Glomerular endothelial cell (primary cell): ENCODE measurements around the gene MROH8. TPM values are rescaled to one million over a fixed set of nuclear protein-coding genes. Genes with fewer than 3 reads are reported as not detected.
"Not testable (repeated sequence)": the region's sequence is repeated elsewhere in the genome, so short reads cannot be mapped to it uniquely, and the experiment has no call there.

Source experiments
- DNase-seq: peaks from one replicate; pipeline ENCODE4 v3.0.0-alpha.2; 2011; ENCODE audit warnings: low read depth, low spot score; ENCODE audit errors: extremely low read depth
- total RNA-seq: library from RNA; depleted of rRNA; stranded (reverse); fragments of >200 nt; gene quantifications from 2 replicates; pipeline ENCODE4 v1.2.3, GENCODE V29; 2015

The MROH8 gene
- total RNA-seq, 1 donor from 2014 or later, result 3.5 TPM

- DNase-seq, result no peak
Observed at GRCh38 chr20:37158248-37158647, 21.1 kb downstream of the MROH8 start.

- no peak for DNase-seq
Observed at GRCh38 chr20:37155987-37156386, 23.4 kb downstream of the MROH8 start.

- no peak for DNase-seq
Observed at GRCh38 chr20:37154684-37155298, 24.6 kb downstream of the MROH8 start.

DNA sequence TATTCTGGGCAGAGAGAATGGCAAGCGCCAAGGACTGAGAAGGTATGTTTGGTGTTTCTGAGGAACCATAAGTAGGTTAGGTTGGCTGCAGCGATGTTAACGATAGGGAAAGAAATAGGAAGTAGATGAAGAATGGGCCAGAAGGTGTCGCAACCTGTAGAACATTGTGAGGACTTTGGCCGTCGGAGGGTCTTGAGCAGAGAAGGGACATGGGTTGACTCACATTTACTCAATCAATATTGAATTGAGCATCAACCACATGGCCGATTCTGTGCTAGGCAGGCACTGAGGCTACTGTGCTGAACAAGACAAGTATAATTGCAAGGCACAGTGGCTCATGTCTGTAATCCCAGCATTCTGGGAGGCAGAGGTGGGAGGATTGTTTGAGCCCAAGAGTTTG, 27.1 kb downstream of the MROH8 start:
- no peak for DNase-seq

DNA sequence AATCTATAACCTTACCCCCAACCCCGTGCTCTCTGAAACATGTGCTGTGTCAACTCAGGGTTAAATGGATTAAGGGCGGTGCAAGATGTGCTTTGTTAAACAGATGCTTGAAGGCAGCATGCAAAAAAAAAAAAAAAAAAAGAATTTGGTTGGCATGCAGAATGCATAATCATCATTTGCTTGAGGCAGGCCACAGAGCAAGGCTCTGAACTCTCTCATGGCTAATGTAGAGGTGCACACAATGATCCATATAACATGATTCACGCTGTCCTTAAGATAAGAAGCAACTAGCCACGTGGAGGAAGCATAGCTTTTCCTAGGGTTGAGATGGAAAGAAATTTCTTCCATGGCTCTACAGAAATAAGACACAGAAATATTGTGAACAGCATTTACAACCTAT, 27.8 kb downstream of the MROH8 start:
- no peak for DNase-seq

- DNase-seq, result not testable (repeated sequence)
Observed at GRCh38 chr20:37150864-37151263, 28.5 kb downstream of the MROH8 start.

DNA sequence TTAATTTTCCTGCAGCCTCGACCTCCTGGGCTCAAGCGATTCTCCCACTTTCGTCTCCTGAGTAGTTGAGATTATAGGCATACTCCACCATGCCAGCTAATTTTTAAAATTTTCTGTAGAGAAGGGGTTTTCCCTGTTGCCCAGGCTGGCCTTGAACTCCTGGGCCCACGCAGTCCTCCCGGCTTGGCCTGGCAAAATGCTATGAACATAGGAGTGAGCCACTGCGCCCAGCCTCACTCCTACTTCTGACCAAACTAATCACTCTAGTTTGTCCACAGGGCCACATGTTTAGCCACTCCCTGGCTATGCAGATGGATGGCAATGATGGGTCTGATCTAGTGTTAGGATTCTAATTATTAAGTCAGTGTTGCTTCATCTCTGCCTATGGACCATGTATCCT, 32.1 kb downstream of the MROH8 start:
- DNase-seq, result no peak

- DNase-seq, result no peak
Observed at GRCh38 chr20:37144856-37145404, 34.4 kb downstream of the MROH8 start.

DNA sequence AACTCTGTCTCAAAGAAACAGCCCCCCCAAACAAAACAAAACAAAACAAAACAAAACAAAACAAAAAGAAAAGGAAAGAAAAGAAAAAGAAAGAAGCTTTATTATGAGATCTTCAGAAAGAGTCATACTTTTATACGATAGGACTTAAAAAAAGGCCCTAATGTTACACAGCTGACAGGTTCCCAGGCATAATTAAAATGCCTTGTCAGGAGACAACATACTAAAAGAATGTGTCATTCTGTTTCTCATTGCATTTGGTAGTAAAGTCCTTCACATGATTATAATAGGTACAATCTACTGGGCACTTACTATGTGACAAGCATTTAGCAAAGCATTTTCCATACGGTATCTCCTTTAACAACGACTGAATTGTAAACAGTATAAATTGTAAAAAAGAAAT, 36.6 kb downstream of the MROH8 start:
- DNase-seq, result no peak

GRCh38 chr20:37137547-37137946, 41.8 kb downstream of the MROH8 start:
- DNase-seq, result no peak

DNA sequence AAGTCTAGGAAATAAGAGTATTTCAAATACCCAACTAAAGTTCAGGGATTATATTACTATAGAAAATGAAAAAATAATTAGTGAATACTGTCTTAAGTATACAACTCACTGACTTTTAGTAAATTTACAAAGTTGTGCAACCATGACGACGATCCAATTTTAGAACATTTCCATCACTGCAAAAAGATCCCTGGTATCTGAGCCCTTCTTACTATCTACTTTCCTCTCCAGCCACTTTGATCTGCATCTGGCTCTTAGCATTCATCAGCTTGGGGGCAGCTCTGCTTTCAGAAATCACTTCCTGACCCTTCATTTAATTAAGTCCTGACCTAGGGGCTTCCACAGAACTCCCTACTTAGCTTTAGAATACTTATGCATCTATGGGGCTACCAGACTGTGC, 45.4 kb downstream of the MROH8 start:
- no peak for DNase-seq

DNA sequence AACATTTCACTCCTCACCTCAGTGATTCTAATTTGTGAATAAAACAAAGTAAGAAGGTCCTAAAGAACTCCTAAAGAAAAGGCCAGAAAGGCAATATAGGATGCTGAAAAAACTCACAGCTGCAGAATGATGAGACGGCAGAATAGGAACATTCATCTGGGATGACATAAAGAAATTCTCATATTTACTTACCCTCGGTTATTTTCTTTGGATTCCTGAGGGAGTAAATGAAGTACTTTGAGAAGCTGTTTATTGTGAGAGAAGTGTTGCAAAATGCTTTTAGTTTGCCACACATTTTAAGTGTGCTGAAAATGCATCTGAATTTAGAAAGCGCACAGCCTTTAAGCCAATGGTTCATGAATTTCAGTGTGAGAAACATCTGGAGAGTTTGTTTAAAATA, 47.9 kb downstream of the MROH8 start:
- no peak for DNase-seq

DNA sequence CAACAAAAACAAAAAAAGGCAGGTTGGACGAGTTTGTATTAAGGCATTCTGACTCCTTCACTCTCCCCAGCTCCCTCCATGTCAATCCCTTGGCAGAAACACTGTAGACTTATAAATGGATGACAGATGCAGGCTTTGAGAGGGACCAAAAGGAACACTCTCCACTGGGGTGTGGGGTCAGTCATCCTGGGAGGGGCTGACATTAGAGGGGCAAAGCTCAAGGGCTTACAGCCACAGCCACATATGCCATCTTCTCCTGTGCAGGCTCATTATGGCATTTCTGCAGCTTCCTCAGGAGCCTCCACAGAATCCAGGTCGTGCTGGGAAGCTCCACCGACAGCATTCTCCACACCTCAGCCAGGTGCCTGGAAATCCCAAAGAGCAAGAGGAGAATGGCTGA, 50.5 kb downstream of the MROH8 start:
- no peak for DNase-seq

DNA sequence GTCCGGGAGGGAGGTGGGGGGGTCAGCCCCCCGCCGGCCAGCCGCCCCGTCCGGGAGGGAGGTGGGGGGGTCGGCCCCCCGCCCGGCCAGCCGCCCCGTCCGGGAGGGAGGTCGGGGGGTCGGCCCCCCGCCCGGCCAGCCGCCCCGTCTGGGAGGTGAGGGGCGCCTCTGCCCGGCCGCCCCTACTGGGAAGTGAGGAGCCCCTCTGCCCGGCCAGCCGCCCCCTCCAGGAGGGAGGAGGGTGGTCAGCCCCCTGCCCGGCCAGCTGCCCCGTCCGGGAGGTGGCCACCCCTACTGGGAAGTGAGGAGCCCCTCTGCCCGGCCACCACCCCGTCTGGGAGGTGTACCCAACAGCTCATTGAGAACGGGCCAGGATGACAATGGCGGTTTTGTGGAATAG, 53.1 kb downstream of the MROH8 start:
- DNase-seq, result not testable (repeated sequence)

- DNase-seq, result no peak
Observed at GRCh38 chr20:37123441-37123840, 55.9 kb downstream of the MROH8 start.

DNA sequence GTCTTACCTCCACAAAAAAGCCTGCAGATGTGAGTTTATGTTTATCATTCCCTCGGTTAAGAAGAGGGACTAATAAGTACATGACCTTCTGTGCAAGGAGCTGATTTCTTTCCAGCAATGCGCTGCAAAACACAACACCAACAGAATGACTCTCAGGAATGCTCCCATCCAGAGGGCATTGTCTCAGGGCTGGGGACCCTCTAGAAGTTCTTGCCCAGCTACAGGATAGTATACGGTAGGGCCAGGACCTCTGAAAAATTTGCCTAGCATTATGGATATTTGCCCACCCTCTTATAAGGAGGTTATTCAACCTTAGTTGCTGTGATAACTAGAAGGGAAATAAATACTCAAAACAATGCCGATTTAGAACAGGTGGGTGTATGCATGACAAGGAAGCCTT, 58.9 kb downstream of the MROH8 start:
- DNase-seq, result no peak

DNA sequence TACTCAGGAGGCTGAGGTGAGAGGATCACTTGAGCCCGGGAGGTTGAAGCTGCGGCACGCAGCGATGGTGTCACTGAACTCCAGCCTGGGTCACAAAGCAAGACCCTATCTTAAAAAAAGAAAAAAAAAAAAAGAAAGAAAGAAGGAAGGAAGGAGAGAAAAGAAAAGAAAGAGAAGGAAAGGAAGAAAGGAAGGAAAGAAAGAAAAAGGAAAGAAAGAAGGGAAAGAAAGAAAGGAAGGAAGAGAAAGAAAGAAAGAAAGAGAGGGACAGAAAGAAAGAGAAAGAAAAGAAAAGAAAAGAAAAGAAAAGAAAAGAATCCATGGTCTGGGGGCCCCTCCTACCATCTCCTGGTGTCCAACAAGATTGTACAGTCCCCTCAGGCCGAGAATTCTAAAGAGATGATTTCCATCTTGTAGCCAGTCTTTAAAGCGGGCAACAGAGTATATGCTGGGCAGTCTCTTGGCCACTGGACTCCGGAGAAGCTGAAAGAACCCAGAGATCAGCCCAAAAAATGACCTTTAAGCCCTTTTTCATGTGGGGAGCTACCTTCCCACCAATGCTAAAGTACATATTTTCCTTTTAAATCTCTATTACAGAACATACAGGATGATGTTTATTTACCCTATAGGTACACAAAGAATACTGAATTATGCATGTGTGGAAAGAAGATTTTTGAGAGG, 59.9 kb downstream of the MROH8 start:
- no peak for DNase-seq

DNA sequence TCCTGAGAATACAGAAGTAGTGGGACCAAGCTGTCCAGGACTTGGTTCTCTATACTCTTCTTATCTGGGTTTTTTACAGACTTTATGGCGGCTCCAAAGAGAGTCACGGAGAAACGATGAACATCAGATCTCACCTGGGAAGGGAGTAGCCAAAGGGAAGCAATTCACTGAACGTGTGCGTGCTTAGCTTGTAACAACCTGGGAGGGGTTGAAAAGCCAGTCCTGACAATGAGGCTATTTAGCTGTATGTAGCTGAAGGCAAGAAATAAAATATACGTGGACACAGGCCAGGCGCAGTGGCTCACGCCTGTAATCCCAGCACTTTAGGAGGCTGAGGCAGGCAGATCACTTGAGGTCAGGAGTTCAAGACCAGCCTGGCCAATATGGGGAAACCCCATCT, 65.3 kb downstream of the MROH8 start:
- DNase-seq, result no peak

DNA sequence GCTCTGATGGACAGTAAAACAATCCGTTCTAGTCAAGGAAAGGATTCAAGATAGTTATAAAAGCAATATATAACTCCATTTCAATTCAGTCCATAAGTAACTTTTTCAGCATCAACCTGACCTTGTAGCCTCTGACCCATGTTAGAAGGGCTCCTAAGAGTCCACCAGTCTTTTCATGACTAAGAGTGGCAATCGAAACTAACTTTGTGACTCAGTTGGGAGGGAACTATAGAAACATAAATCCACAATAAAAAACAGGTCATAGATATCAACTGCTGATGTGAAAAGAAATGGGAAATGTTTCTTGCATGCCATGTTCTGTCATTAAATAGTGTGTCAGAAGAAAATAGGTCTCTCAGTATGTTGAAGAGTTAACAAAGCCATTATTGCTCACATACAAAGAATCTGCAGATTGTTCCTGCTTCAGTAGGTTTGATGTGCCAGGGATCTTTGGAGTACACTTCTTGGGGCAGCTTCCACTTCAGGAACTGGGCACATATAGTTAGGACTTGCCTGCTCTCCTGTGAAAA, 67.4 kb downstream of the MROH8 start:
- no peak for DNase-seq

- no peak for DNase-seq
Observed at GRCh38 chr20:37108676-37109075, 70.7 kb downstream of the MROH8 start.

- no peak for DNase-seq
Observed at GRCh38 chr20:37102571-37102970, 76.8 kb downstream of the MROH8 start.

- DNase-seq, result no peak
Observed at GRCh38 chr20:37096415-37097041, 82.8 kb downstream of the MROH8 start.
